ENCODE results near the gene ALDH3B2. TPM values are rescaled to one million over a fixed set of nuclear protein-coding genes. Genes with fewer than 3 reads are reported as not detected.
A peak's percentile ranks its signal among the peaks of the same experiment; 100 is the strongest.

The ALDH3B2 gene
- total and polyA plus RNA-seq, 2 of the 8 experiments (the other 6 are each of a cell fraction or from before 2014, with no cell fraction given), result not detected

DNA sequence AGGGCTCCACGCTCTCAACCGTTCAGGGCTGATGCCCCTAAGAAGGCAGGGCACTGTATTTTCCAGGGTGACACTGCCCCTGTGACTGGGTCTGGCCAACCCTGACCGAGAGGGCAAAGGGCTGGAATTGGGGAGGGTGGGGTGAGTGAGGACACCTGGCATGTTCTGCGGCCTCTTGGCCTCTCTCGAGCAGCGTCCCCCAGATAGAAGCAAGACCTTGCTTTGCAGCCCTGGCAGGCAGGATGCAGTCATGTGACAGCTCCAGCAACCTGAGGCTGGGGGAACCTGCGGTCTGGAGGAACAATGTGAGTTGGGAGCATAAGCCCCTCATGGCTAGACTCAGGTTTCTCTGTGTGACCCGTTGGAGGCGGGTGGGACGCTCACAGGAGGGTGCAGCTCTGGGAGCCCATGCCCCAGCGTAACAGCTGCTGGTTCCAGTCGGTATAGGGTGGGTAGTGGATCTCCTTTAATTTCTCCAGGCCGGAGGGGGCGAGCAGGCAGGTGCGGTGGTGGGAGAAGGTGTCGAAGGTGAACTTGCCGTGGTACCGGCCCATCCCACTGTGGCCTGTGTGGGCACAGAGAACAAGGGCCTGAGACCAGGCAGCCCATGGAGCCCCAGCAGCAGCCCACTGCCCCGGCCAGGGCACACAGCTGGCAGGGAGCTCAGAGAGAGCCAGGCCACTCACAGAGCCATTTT lies 11.4 kb downstream of the ALDH3B2 start:
- Histone ChIP-seq H3K23ac (ENCODE audit: insufficient read length) (no peak overlapping the region), H3K9me3 (ENCODE audit: insufficient read depth in 2 of 2, low read depth in 1 of 2, low read length in 1 of 2) (peaks cover 5 to 11% of the 10 kb centered on the region in 2 experiments; a peak in 3 of 4 replicates), H2BK15ac (ENCODE audit: low read length) (no peak overlapping the region), H3K4me1 (replicated peaks in 1 of 4; ENCODE audit: control insufficient read depth in 3 of 4, insufficient read depth in 4 of 4, low read length in 3 of 4) (no peaks in the 10 kb centered on the region), H3K4me3 (ENCODE audit: extremely low read depth in 1 of 4, insufficient read depth in 2 of 4, low read depth in 3 of 4, low read length in 4 of 4) (no peak overlapping the region), H3K79me2 (ENCODE audit: control insufficient read depth in 1 of 2, insufficient read depth in 2 of 2, low read length in 2 of 2) (no peaks in the 10 kb centered on the region), H3K79me1 (ENCODE audit: low read depth, low read length) (no peaks in the 10 kb centered on the region), H3K27me3 (replicated peaks in 1 of 4; ENCODE audit: control insufficient read depth in 3 of 4, extremely low read depth in 1 of 4, insufficient read depth in 3 of 4, low read length in 3 of 4) (no peaks in the 10 kb centered on the region), H3K23me2 (ENCODE audit: low read depth, low read length) (no peaks in the 10 kb centered on the region), H3K14ac (ENCODE audit: insufficient read length) (no peak overlapping the region), H3K4ac (replicated peaks; ENCODE audit: insufficient read length, low read depth, low read length) (no peak overlapping the region), H3K27ac (ENCODE audit: low read depth, low read length) (no peak overlapping the region), H3K56ac (replicated peaks; ENCODE audit: insufficient read length, low read depth, low read length) (no peak overlapping the region), H4K91ac (replicated peaks; ENCODE audit: insufficient read length, low read length) (no peak overlapping the region), H2BK20ac (ENCODE audit: low read length) (no peak overlapping the region), H2BK5ac (ENCODE audit: low read depth, low read length) (no peak overlapping the region), H4K8ac (ENCODE audit: extremely low read depth, insufficient read depth, low read length) (no peak overlapping the region), H2AK5ac (ENCODE audit: low read depth, low read length) (no peak overlapping the region), H2BK120ac (replicated peaks; ENCODE audit: low read depth, low read length) (no peak overlapping the region), H3K18ac (ENCODE audit: extremely low read depth, low read length) (no peak overlapping the region), H4K20me1 (replicated peaks in 1 of 2; ENCODE audit: control insufficient read depth in 1 of 2, insufficient read depth in 2 of 2, low read length in 2 of 2) (no peaks in the 10 kb centered on the region), H3K9ac (replicated peaks in 1 of 4; ENCODE audit: extremely low read depth in 1 of 4, low read depth in 3 of 4, low read length in 3 of 4) (no peak overlapping the region), H3K36me3 (ENCODE audit: control insufficient read depth in 2 of 4, insufficient read depth in 4 of 4, low read length in 3 of 4) (no peaks in the 10 kb centered on the region), H3K4me2 (ENCODE audit: insufficient read depth in 1 of 2, low read depth in 2 of 2, low read length in 2 of 2) (no peak overlapping the region), H2BK12ac (ENCODE audit: low read depth, low read length) (no peak overlapping the region), H2AFZ (ENCODE audit: low read length) (0 out of 2 replicates have a peak overlapping the region, but pooled peaks have one; percentile 62), H4K5ac (ENCODE audit: insufficient read length, low read depth, low read length) (no peak overlapping the region)
- ChIA-PET POLR2A (ENCODE audit: partially characterized antibody) (no interaction called here), CTCF (ENCODE audit: partially characterized antibody) (interaction anchor here (0.6 to 6.0 kb wide), 5 partner anchors 15 to 1029 kb away, joined by 3 to 74 read pairs (median 4); partner anchors contain the start of genes ACY3 and TBX10)
- no peak for DNase-seq (ENCODE audit: low read depth in 1 of 2, low spot score in 2 of 2)
- no peak for TF ChIP-seq TCF12 (IDR thresholded peaks at IDR 0.05; ENCODE audit: low read depth, low read length)
- TF ChIP-seq, protein P1, sequence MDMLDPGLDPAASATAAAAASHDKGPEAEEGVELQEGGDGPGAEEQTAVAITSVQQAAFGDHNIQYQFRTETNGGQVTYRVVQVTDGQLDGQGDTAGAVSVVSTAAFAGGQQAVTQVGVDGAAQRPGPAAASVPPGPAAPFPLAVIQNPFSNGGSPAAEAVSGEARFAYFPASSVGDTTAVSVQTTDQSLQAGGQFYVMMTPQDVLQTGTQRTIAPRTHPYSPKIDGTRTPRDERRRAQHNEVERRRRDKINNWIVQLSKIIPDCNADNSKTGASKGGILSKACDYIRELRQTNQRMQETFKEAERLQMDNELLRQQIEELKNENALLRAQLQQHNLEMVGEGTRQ (IDR thresholded peaks at IDR 0.05; ENCODE audit: low read length), result 0 out of 2 replicates have a peak, but pooled peaks have one; percentile 18
- WGBS, 2 experiments (ENCODE audit: extremely low coverage in 1 of 2, insufficient coverage in 1 of 2, insufficient read length in 1 of 2, insufficient replicate concordance in 2 of 2, low coverage in 1 of 2, low lambda C conversion rate in 2 of 2, missing lambda C conversion rate in 1 of 2), result 92% methylated on average over 19 of the region's 19 CpGs; no CpG with 5 or more reads in 1 of the 2 experiments
- FAIRE-seq, result no peak

All from H1 (cell line).